GM18517 (cell line): ENCODE data around the gene ANKRD44.

Experiments used
- ATAC-seq: cut with Tn5 transposase; IDR thresholded peaks from one replicate; pipeline ENCODE4 v1.9.1; 2021; ENCODE audit warnings: mild to moderate bottlenecking, moderate library complexity; ENCODE audit not compliant: unreplicated experiment

The ANKRD44 gene

GRCh38 chr2:197156771-197157170, 153.8 kb downstream of the ANKRD44 start:
- ATAC-seq, result no peak

GRCh38 chr2:197152451-197153228, 157.9 kb downstream of the ANKRD44 start:
- ATAC-seq, result peak; percentile 94

- no peak for ATAC-seq
These were observed 161.0 kb downstream of the ANKRD44 start for GRCh38 chr2:197149546-197149945.

- no peak for ATAC-seq
These were observed 162.2 kb downstream of the ANKRD44 start for GRCh38 chr2:197148401-197148800.

GRCh38 chr2:197147942-197148341, 162.6 kb downstream of the ANKRD44 start:
- no peak for ATAC-seq

GRCh38 chr2:197146995-197147394, 163.6 kb downstream of the ANKRD44 start:
- no peak for ATAC-seq

GRCh38 chr2:197145471-197146056, 165.0 kb downstream of the ANKRD44 start:
- ATAC-seq, result peak; percentile 97

- no peak for ATAC-seq
These were observed 166.4 kb downstream of the ANKRD44 start for GRCh38 chr2:197144183-197144582.

- no peak for ATAC-seq
These were observed 168.7 kb downstream of the ANKRD44 start for GRCh38 chr2:197141702-197142473.

- no peak for ATAC-seq
These were observed 170.5 kb downstream of the ANKRD44 start for GRCh38 chr2:197140045-197140444.

GRCh38 chr2:197138506-197138905, 172.1 kb downstream of the ANKRD44 start:
- ATAC-seq, result no peak

GRCh38 chr2:197137826-197138477, 172.6 kb downstream of the ANKRD44 start:
- ATAC-seq, result no peak

- no peak for ATAC-seq
These were observed 173.3 kb downstream of the ANKRD44 start for GRCh38 chr2:197137231-197137630.

GRCh38 chr2:197136452-197136851, 174.1 kb downstream of the ANKRD44 start:
- no peak for ATAC-seq

- ATAC-seq, result no peak
These were observed 174.8 kb downstream of the ANKRD44 start for GRCh38 chr2:197135806-197136205.

GRCh38 chr2:197134206-197134605, 176.4 kb downstream of the ANKRD44 start:
- no peak for ATAC-seq

- ATAC-seq, result peak; percentile 70
These were observed 179.1 kb downstream of the ANKRD44 start for GRCh38 chr2:197131558-197131855.

GRCh38 chr2:197130318-197130717, 180.3 kb downstream of the ANKRD44 start:
- peak; percentile 78 for ATAC-seq

- no peak for ATAC-seq
These were observed 181.7 kb downstream of the ANKRD44 start for GRCh38 chr2:197128897-197129296.

GRCh38 chr2:197128126-197128525, 182.5 kb downstream of the ANKRD44 start:
- ATAC-seq, result no peak

- no peak for ATAC-seq
These were observed 183.8 kb downstream of the ANKRD44 start for GRCh38 chr2:197126630-197127352.
